ENCODE measurements around the gene ZNF689. TPM values are rescaled to one million over a fixed set of nuclear protein-coding genes. Genes with fewer than 3 reads are reported as not detected.
A peak's percentile ranks its signal among the peaks of the same experiment; 100 is the strongest.

ZNF689 gene
- total RNA-seq, 6 experiments from 2014 or later, result 3.9 to 5.8 (median 4.4) TPM

- no peak for DNase-seq
- no peak overlapping the region for H3K27ac ChIP-seq
- peaks cover 0 to 6% (median under 1%) of the 10 kb centered on the region in 4 donors for H3K4me1 ChIP-seq
- H3K4me3 ChIP-seq, result no peak overlapping the region
- H3K36me3 ChIP-seq, result no peaks in the 10 kb centered on the region
- no peaks in the 10 kb centered on the region for H3K9me3 ChIP-seq
- no peaks in the 10 kb centered on the region for H3K27me3 ChIP-seq
- ATAC-seq, result no peak
- WGBS (ENCODE audit: insufficient coverage, low coverage, low lambda C conversion rate, missing lambda C conversion rate), result 88% methylated on average over 4 of the region's 4 CpGs
- intact Hi-C loops (cut with DNase I), result no loop called here
- no peak for TF ChIP-seq POLR2A (IDR thresholded peaks at IDR 0.05)
- no peak for TF ChIP-seq CTCF (IDR thresholded peaks at IDR 0.05)
Observed at GRCh38 chr16:30566531-30566930, 43.7 kb downstream of the ZNF689 start.

GRCh38 chr16:30565984-30566383 is 44.2 kb downstream of the ZNF689 start:
- Histone ChIP-seq H3K4me3 (no peak overlapping the region), H3K4me1 (peaks cover 0 to 6% (median under 1%) of the 10 kb centered on the region in 4 donors), H3K36me3 (no peaks in the 10 kb centered on the region), H3K27ac (no peak overlapping the region), H3K27me3 (no peaks in the 10 kb centered on the region), H3K9me3 (no peaks in the 10 kb centered on the region)
- DNase-seq (no peak), ATAC-seq (no peak)
- intact Hi-C loops (cut with DNase I), result no loop called here
- WGBS (ENCODE audit: insufficient coverage, low coverage, low lambda C conversion rate, missing lambda C conversion rate), result 78% methylated on average over 7 of the region's 8 CpGs
- TF ChIP-seq CTCF (IDR thresholded peaks at IDR 0.05) (no peak), POLR2A (IDR thresholded peaks at IDR 0.05) (no peak)

- intact Hi-C loops (cut with DNase I), result no loop called here
- no peak for DNase-seq
Observed at GRCh38 chr16:30565526-30565925, 44.7 kb downstream of the ZNF689 start.

GRCh38 chr16:30562021-30562420 is 48.2 kb downstream of the ZNF689 start:
- Histone ChIP-seq H3K27ac (peak overlapping the region in 2 of 3 donors; percentile 74), H3K9me3 (no peaks in the 10 kb centered on the region), H3K27me3 (no peaks in the 10 kb centered on the region), H3K4me3 (peak overlapping the region; percentile 32 to 57 (median 45)), H3K4me1 (peaks cover 0 to 8% (median 0%) of the 10 kb centered on the region in 4 donors), H3K36me3 (no peaks in the 10 kb centered on the region)
- TF ChIP-seq POLR2A (IDR thresholded peaks at IDR 0.05) (no peak), CTCF (IDR thresholded peaks at IDR 0.05) (no peak)
- intact Hi-C loops (cut with DNase I), result no loop called here
- 80% methylated on average over 5 of the region's 14 CpGs for WGBS (ENCODE audit: insufficient coverage, low coverage, low lambda C conversion rate, missing lambda C conversion rate)
- ATAC-seq, result no peak
- DNase-seq, result peak in 1 of 3 donors; percentile 56

More at GRCh38 chr16:30565526-30565925, 44.7 kb downstream of the ZNF689 start:
- Histone ChIP-seq H3K4me3 (no peak overlapping the region), H3K36me3 (no peaks in the 10 kb centered on the region), H3K4me1 (peaks cover 0 to 6% (median under 1%) of the 10 kb centered on the region in 4 donors), H3K27ac (no peak overlapping the region), H3K9me3 (no peaks in the 10 kb centered on the region), H3K27me3 (no peaks in the 10 kb centered on the region)
- WGBS (ENCODE audit: insufficient coverage, low coverage, low lambda C conversion rate, missing lambda C conversion rate), result 54% methylated on average over 5 of the region's 7 CpGs
- no peak for TF ChIP-seq POLR2A (IDR thresholded peaks at IDR 0.05)
- TF ChIP-seq CTCF (IDR thresholded peaks at IDR 0.05), result no peak
- no peak for ATAC-seq
